Skeletal muscle cell (primary cell): ENCODE measurements around the gene P2RX5.
"Not testable (repeated sequence)": the region's sequence is repeated elsewhere in the genome, so short reads cannot be mapped to it uniquely, and the experiment has no call there.

Source experiments
- DNase-seq: peaks from one replicate; pipeline ENCODE4 v3.0.0-alpha.2; 2010; ENCODE audit warnings: low read depth
- H3K4me3 ChIP-seq: 2 replicates; pipeline ENCODE4 v1.5.1; 2011; ENCODE audit warnings: low read depth, mild to moderate bottlenecking, control low read depth, low read length, moderate library complexity

The P2RX5 gene

GRCh38 chr17:3718201-3718600 lies 22.2 kb upstream of the P2RX5 start:
- DNase-seq: no peak

DNA sequence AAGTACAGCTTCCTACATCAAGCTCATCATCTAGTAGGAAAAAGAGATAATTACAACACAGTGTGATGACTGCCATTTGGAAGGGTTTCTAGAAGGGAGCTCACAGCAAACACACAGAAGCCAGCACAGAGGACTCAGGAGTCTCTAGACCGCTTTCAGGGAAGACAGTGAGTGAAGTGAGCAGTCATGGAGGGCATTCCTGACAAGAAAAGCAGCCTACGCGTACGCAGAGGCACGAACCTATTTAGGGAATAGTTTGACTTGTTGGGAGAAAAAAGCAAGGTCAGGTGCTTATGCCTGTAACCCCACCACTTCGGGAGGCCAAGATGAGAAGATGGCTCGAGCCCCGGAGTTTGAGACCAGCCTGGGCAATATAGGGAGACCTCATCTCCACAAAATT lies 19.3 kb upstream of the P2RX5 start:
- no peak for DNase-seq

More at GRCh38 chr17:3718201-3718600, 22.2 kb upstream of the P2RX5 start:
- H3K4me3 ChIP-seq: no peak overlapping the region

DNA sequence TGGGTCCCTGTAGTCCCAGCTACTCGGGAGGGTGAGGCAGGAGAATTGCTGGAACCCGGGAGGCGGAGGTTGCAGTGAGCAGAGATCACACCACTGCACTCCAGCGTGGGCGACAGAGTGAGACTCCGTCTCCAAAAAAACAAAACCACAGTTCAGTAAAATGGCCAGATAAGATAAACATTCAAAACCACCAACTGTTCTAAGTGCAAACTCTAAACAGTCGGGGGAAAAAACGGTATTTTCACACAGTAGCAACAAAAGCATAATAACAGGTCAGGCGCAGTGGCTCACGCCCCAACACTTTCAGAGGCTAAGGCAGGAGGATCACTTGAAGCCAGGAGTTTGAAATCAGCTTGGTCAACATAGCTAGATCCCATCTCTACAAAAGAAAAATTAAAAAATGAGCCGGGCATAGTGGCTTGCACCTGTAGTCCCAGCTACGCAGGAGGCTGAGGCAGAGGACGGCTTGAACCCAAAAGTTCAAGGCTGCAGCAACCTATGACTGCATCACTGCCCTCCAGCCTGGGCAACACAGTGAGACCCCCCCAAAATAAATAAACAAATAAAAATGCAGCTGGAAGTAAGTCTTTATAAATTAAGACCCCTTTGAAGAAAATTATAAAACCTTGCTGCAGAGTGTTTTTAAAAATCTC lies 17.0 kb upstream of the P2RX5 start:
- no peak overlapping the region for H3K4me3 ChIP-seq
- DNase-seq: no peak

More for the DNA sequence above, 19.3 kb upstream of the P2RX5 start:
- no peak overlapping the region for H3K4me3 ChIP-seq

- no peak overlapping the region for H3K4me3 ChIP-seq
- DNase-seq: peak; percentile 24
These were observed 15.0 kb upstream of the P2RX5 start for GRCh38 chr17:3710951-3711383.

DNA sequence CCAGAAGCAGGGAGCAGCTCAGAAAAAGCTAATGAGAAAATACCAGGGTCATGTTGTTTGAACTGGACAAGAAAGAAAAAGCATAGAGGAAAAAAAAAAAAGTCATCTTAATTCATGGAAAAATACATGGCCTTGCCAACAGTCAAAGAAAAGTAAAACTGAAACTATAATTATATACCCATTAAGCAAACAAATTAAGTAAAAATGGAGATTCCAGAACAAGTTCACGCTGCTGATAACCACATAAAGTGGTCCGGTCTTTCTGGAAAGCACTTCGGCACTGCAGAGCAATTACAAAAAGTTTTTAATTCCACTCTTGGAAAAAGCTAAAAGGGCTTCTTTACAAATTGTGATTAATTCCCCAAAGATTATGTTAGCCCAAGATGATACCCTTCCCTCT lies 12.4 kb upstream of the P2RX5 start:
- DNase-seq: no peak
- no peak overlapping the region for H3K4me3 ChIP-seq

- not testable (repeated sequence) for DNase-seq, H3K4me3 ChIP-seq
These were observed 9.7 kb upstream of the P2RX5 start for GRCh38 chr17:3705718-3705984.

GRCh38 chr17:3704931-3705717 lies 9.2 kb upstream of the P2RX5 start:
- no peak for DNase-seq
- H3K4me3 ChIP-seq: no peak overlapping the region

DNA sequence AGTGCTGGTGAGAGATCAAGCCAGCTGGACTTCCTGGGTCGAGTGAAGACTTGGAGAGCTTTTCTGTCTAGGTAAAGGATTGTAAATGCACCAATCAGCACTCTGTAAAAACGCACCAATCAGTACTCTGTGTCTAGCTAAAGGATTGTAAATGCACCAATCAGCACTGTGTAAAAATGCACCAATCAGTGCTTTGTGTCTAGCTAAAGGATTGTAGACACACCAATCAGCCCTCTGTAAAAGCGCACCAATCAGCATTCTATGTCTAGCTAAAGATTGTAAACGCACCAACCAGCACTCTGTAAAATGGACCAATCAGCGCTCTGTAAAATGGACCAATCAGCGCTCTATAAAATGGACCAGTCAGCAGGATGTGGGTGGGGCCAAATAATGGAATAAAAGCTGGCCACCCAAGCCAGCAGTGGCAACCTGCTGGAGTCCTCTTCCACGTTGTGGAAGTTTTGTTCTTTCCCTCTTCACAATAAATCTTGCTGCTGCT lies 6.1 kb upstream of the P2RX5 start:
- H3K4me3 ChIP-seq, DNase-seq: not testable (repeated sequence)

DNA sequence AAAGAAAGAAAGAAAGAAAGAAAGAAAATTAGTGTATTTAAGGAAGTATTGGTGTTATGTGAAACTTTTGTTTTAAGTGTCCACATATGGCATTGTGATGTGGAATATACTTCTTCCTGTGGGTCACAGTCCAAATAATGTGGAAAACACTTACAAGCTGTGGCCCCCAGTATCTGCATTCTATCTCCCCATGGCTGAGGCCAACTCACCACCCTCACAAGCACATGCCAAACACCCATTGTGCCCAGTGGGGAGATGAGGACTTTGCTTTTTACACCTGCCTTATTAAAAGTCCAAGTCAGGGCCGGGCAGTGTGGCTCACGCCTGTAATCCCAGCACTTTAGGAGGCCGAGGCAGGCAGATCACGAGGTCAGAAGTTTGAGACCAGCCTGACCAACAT lies 4.0 kb upstream of the P2RX5 start:
- H3K4me3 ChIP-seq: no peak overlapping the region
- DNase-seq: no peak

DNA sequence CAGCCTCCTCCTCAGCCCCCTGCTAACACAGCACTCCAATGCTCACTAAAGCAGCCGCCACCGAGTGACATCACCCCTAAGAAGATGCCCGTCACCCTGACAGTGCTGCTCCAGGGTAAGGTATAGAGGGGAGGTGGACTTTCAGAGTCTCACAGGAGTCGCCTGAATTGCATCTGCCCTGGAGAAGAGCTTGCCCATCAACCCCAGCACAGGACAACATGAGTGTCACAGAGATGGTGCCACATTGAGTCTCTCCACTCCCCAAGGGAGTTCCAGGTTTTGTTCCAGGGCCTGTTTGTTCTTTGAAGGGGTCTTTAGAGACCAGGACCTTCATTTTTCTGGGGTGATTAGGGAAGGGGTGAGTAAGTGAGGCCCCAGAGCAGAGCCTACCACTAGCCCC lies 2.2 kb upstream of the P2RX5 start:
- H3K4me3 ChIP-seq: no peak overlapping the region

GRCh38 chr17:3697103-3697476 lies 1.1 kb upstream of the P2RX5 start:
- DNase-seq: no peak
- no peak overlapping the region for H3K4me3 ChIP-seq

More for the DNA sequence above, 2.2 kb upstream of the P2RX5 start:
- DNase-seq: no peak

DNA sequence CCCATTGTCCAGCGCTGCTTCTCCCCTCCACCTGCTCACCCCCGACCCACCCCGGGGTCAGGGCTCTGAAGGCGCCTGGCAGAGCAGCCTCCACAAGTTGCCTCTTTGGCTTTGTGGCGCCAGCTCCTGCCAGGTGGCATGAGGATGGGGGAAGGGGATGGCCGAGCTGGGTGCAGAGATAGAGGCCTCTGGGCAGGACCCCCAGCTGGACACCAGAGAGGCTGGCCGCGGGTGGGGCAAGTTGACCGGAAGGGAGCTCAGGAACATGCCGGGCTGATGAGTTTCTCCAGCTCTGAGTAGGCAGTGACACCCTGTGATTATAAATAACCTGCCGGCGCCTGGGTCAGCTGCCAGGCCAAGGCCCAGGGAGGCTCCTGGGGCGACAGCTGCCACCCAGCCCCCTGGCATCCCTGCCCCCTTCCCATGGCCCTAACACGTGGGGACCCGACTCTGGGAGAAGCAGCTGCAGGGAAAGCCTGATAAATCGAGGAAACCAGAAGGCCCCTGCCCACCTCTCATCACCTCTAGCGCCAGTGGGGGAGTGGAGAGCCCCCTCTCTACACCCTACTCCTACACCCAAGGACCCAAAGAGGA lies 729 bp downstream of the P2RX5 start:
- no peak for DNase-seq
- H3K4me3 ChIP-seq: peak overlapping the region; percentile 54

GRCh38 chr17:3693829-3694231 lies 2.1 kb downstream of the P2RX5 start:
- DNase-seq: no peak
- no peak overlapping the region for H3K4me3 ChIP-seq

- no peak overlapping the region for H3K4me3 ChIP-seq
- no peak for DNase-seq
These were observed 2.8 kb downstream of the P2RX5 start for GRCh38 chr17:3693141-3693540.

- no peak overlapping the region for H3K4me3 ChIP-seq
- no peak for DNase-seq
These were observed 3.6 kb downstream of the P2RX5 start for GRCh38 chr17:3692346-3692745.

GRCh38 chr17:3691617-3692067 lies 4.3 kb downstream of the P2RX5 start:
- no peak for DNase-seq
- H3K4me3 ChIP-seq: no peak overlapping the region

GRCh38 chr17:3690094-3690715 lies 5.8 kb downstream of the P2RX5 start:
- no peak for DNase-seq
- no peak overlapping the region for H3K4me3 ChIP-seq

DNA sequence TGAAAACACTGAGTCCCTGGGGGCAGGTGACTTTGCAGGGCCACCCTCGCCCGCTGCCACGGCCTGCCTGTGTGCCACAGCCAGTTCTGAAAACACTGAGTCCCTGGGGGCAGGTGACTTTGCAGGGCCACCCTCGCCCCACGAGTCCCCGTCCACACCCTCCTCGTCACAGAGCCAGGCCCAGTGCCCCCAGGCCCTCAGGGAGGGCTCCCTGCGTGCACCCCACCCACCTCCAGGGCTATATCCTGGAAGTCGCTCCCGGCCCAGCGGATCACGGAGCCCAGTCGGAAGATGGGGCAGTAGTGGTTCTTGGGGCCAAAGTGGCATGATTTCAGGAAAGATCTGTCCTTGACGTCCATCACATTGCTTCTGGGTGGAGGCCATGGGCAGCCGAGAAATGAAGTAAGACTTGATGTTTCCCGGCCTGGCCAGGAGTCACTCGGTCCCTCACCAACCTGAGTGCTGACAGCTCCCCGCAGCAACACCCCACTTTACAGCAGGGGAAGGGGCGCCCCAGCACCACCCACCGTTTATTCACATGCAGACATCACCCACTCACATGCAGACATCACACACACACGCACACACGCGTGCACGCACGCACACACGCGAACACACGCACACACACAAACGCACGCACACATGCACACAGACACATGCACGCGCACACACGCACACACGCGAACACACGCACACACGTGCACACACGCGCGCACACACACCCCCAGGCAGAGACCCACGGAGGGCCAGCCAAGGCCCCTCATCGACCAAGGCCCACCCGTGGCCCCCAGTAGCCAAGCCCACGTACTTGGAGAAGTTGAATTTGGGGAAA lies 6.5 kb downstream of the P2RX5 start:
- no peak for DNase-seq
- no peak overlapping the region for H3K4me3 ChIP-seq

GRCh38 chr17:3688852-3689261 lies 7.1 kb downstream of the P2RX5 start:
- DNase-seq: no peak
- H3K4me3 ChIP-seq: no peak overlapping the region
